Activated effector memory CD4-positive, alpha-beta T cell treated with Interleukin-2 at 50 U/mL for 16 hours (primary cell): ENCODE measurements around the gene MLST8.
A peak's percentile ranks its signal among the peaks of the same experiment; 100 is the strongest.

Experiments
- DNase-seq: peaks from one replicate; pipeline ENCODE4 v3.0.0-alpha.2; 2020

Gene MLST8

GRCh38 chr16:2205104-2205966 lies at the start of gene MLST8:
Gene MLST8, plus strand, starts transcription at chr16:2205454. Its CDS starts 632 bp downstream, at chr16:2206086.
- DNase-seq = peak; percentile 90

GRCh38 chr16:2155977-2156848 lies 49.0 kb upstream of the MLST8 start:
- DNase-seq = no peak

- DNase-seq = no peak
Measured at GRCh38 chr16:2156849-2157224, 48.4 kb upstream of the MLST8 start.

GRCh38 chr16:2157480-2158261 lies 47.6 kb upstream of the MLST8 start:
- no peak for DNase-seq

GRCh38 chr16:2158262-2158638 lies 47.0 kb upstream of the MLST8 start:
- no peak for DNase-seq

GRCh38 chr16:2159175-2159838 lies 45.9 kb upstream of the MLST8 start:
- DNase-seq = no peak

- DNase-seq = no peak
Measured at GRCh38 chr16:2160915-2161551, 44.2 kb upstream of the MLST8 start.

GRCh38 chr16:2161911-2162310 lies 43.3 kb upstream of the MLST8 start:
- DNase-seq = no peak

GRCh38 chr16:2162676-2163118 lies 42.6 kb upstream of the MLST8 start:
- DNase-seq = no peak

GRCh38 chr16:2163211-2163881 lies 41.9 kb upstream of the MLST8 start:
- DNase-seq = peak; percentile 19

GRCh38 chr16:2165861-2166260 lies 39.4 kb upstream of the MLST8 start:
- DNase-seq = no peak

- no peak for DNase-seq
Measured at GRCh38 chr16:2166263-2167067, 38.8 kb upstream of the MLST8 start.

GRCh38 chr16:2167068-2167638 lies 38.1 kb upstream of the MLST8 start:
- no peak for DNase-seq

- no peak for DNase-seq
Measured at GRCh38 chr16:2170080-2170479, 35.2 kb upstream of the MLST8 start.

- DNase-seq = no peak
Measured at GRCh38 chr16:2170587-2171435, 34.4 kb upstream of the MLST8 start.

- no peak for DNase-seq
Measured at GRCh38 chr16:2171601-2172178, 33.6 kb upstream of the MLST8 start.

- no peak for DNase-seq
Measured at GRCh38 chr16:2172688-2173335, 32.4 kb upstream of the MLST8 start.

GRCh38 chr16:2173366-2173765 lies 31.9 kb upstream of the MLST8 start:
- no peak for DNase-seq
